Measurements from ENCODE around the gene RPP25.

The RPP25 gene, protein sequence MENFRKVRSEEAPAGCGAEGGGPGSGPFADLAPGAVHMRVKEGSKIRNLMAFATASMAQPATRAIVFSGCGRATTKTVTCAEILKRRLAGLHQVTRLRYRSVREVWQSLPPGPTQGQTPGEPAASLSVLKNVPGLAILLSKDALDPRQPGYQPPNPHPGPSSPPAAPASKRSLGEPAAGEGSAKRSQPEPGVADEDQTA

GRCh38 chr15:74956648-74957475 is at the start of gene RPP25:
Gene RPP25 (minus strand): TSS chr15:74956772. CDS start chr15:74956583, 189 bp downstream.
- H3K4me3 ChIP-seq (ENCODE audit: low read depth, low read length) = peak within 1 kb of the TSS; percentile 41
- in situ Hi-C loops (cut with HindIII; ENCODE audit: low sequenced_read_pairs) = no loop called here
- TF ChIP-seq, protein P1, sequence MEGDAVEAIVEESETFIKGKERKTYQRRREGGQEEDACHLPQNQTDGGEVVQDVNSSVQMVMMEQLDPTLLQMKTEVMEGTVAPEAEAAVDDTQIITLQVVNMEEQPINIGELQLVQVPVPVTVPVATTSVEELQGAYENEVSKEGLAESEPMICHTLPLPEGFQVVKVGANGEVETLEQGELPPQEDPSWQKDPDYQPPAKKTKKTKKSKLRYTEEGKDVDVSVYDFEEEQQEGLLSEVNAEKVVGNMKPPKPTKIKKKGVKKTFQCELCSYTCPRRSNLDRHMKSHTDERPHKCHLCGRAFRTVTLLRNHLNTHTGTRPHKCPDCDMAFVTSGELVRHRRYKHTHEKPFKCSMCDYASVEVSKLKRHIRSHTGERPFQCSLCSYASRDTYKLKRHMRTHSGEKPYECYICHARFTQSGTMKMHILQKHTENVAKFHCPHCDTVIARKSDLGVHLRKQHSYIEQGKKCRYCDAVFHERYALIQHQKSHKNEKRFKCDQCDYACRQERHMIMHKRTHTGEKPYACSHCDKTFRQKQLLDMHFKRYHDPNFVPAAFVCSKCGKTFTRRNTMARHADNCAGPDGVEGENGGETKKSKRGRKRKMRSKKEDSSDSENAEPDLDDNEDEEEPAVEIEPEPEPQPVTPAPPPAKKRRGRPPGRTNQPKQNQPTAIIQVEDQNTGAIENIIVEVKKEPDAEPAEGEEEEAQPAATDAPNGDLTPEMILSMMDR (IDR thresholded peaks at IDR 0.05; ENCODE audit: low read depth, low read length, missing control alignments) = no peak
- DNase-seq (ENCODE audit: low read depth) = no peak

DNA sequence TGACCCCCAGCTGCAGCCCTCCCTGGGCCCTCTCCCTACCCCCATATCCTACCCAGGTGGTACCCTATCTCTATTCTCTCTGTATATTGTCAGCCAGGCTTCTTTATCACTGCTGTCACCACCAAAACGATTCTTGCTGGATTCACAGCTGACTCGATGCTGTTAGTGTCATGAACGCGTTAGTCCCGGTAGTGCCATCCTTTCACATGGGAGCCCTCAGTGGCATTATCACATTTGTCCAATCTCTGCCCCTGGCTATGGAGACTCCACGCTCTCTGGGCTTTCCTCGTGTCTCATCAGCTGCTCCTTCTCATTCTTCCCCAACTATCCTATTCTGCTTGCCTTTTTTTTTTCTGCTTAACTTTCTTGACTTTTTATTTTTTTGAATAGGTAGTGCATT is 45.8 kb upstream of the RPP25 start:
- no peak for DNase-seq (ENCODE audit: low read depth)
- no peak overlapping the region for H3K4me3 ChIP-seq (ENCODE audit: low read depth, low read length)
- in situ Hi-C loops (cut with HindIII; ENCODE audit: low sequenced_read_pairs) = no loop called here
- TF ChIP-seq, protein P1 (IDR thresholded peaks at IDR 0.05; ENCODE audit: low read depth, low read length, missing control alignments) = no peak

DNA sequence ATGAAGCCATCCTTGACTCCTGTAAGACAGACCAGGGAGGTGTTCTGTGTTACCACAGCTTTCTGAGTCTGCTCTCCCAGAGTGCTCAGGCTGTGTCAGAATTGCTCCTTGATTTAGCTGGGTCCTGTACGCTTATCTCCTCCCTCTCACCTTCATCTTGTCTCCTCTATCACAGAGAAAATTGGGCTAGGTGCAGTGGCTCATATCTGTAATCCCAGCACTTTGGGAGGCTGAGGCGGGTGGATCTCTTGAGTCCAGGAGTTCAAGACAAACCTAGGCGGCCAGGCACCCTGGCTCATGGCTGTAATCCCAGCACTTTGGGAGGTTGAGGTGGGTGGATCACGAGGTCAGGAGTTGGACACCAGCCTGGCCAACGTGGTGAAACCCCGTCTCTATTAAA is 44.7 kb upstream of the RPP25 start:
- in situ Hi-C loops (cut with HindIII; ENCODE audit: low sequenced_read_pairs) = no loop called here
- no peak overlapping the region for H3K4me3 ChIP-seq (ENCODE audit: low read depth, low read length)
- no peak for DNase-seq (ENCODE audit: low read depth)
- TF ChIP-seq, protein P1 (IDR thresholded peaks at IDR 0.05; ENCODE audit: low read depth, low read length, missing control alignments) = no peak

DNA sequence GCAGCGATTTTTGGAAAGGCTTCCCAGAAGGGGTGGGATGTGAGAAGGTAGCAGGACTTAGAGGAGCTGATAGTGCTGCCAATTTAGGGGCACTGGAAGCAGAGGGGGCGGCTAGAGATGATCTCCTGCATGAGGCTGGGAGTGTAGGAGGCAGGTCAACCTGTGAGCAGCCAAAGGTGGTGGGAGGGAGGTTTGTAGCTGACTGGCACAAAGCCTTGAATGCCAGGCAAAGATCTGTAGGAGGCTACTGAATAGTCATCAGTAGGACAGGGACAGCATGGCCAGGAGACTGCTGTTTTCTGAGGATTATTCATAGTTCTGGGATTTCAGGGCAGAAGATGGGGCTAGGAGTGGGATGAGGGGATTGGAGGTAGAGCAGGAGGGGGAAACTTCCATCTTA is 41.0 kb upstream of the RPP25 start:
- TF ChIP-seq, protein P1 (IDR thresholded peaks at IDR 0.05; ENCODE audit: low read depth, low read length, missing control alignments) = no peak
- in situ Hi-C loops (cut with HindIII; ENCODE audit: low sequenced_read_pairs) = no loop called here
- DNase-seq (ENCODE audit: low read depth) = no peak
- no peak overlapping the region for H3K4me3 ChIP-seq (ENCODE audit: low read depth, low read length)

DNA sequence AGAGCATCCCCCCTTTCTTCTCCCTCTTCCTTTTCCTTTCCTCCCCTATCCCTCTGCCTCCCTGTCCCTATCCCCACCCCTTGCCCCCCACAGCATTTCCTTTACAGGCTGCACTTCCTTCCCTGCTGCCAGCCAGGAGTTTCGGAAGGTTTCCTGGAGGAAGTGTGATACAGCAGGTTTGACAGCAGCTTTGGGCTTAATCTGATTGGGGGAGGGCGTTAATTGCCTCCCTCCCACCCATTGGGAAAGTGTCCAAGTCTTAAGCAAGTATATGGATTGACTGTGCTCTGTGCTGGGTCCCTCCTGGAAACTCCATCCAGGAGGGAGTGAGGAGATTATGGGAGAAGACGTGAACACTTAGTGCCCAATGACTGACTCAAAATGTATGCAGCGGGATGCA is 40.6 kb upstream of the RPP25 start:
- no peak overlapping the region for H3K4me3 ChIP-seq (ENCODE audit: low read depth, low read length)

More for the DNA sequence above, 40.6 kb upstream of the RPP25 start:
- TF ChIP-seq, protein P1 (IDR thresholded peaks at IDR 0.05; ENCODE audit: low read depth, low read length, missing control alignments) = no peak
- in situ Hi-C loops (cut with HindIII; ENCODE audit: low sequenced_read_pairs) = no loop called here
- no peak for DNase-seq (ENCODE audit: low read depth)
